Omental fat pad (tissue), 4 donors: ENCODE results near the gene OPRD1. TPM values are rescaled to one million over a fixed set of nuclear protein-coding genes. Genes with fewer than 3 reads are reported as not detected.

ENCODE experiments used
- ATAC-seq: fragments of 150-250 bp; one replicate; pipeline ENCODE4 v1.9.1; 2016; ENCODE audit warnings: mild to moderate bottlenecking, moderate library complexity; ENCODE audit not compliant: low FRiP score
- DNase-seq: peaks from one replicate; pipeline ENCODE4 v3.0.0-alpha.2; 2019; ENCODE audit warnings: low spot score
- CTCF ChIP-seq, 3 donors: fragments of 450-650 bp; IDR thresholded peaks; one replicate each; pipeline ENCODE4 v1.5.1; 2016 to 2017; ENCODE audit warnings: antibody characterized with exemption in 3 of 3, mild to moderate bottlenecking in 3 of 3, moderate library complexity in 2 of 3
- total RNA-seq, 4 donors: library from RNA; depleted of rRNA; stranded (reverse); fragments of >200 nt; gene quantifications; one replicate each; pipeline ENCODE4 v1.1.0, GENCODE V29; 2016

Gene OPRD1
- total RNA-seq, 4 donors from 2014 or later, result not detected

- no peak for ATAC-seq
- DNase-seq, result no peak
- TF ChIP-seq CTCF (IDR thresholded peaks at IDR 0.05), result no peak
Observed at GRCh38 chr1:28890836-28891235, 78.9 kb downstream of the OPRD1 start.

GRCh38 chr1:28891256-28891655, 79.3 kb downstream of the OPRD1 start:
- no peak for ATAC-seq
- no peak for TF ChIP-seq CTCF (IDR thresholded peaks at IDR 0.05)
- no peak for DNase-seq

DNA sequence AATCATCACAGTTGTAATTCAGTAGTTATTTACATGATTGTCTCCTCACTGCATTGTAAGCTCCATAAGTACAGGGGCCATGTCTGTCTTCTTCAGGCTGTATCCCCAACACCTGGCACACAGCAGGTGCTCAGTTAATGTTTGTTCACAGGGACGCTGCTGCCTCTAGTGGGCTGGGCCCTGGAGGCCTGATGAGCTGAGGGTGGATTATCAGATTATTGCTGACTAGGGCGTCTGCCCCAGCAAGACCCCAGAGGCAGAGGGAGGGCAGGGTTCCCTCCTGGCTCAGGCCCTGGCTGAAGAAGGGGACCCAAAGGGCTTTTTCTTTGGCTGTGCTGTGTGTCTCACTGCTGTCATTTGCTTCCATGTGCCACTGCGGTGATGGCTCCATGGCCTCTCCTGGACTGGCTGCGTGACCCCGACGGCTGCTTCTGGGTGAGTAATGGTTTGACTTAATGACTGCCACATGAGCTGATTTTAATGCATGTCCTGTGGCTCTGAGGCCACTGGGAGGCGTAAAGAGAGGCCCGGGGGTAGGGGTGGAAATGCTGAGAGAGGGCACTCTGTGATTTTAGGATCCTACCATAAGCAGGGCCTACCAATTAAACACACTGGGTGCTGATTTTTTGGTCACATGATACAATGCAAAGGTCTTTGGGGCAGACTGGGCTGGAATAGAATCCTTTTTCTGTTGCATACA, 81.6 kb downstream of the OPRD1 start:
- TF ChIP-seq CTCF (IDR thresholded peaks at IDR 0.05), result no peak
- DNase-seq, result no peak
- no peak for ATAC-seq

DNA sequence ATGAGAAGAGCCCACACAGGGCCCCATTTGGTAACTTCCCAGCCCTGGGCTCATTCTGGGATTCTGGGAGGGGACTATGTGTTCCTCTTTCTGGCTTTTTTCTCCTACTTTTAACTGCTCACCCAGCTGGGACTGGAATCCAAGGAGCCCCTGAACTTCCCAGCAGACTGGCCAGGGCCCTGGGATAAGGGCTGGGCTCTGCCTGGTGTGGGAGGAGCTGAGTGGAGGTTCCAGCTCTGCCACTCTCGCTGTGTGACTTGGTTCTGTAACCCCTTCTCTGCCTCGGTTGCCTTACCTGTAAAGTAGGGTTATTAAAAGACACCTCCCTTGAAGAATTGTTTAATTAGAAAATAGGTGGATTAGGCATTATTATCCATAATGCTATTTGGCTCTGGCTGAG, 82.8 kb downstream of the OPRD1 start:
- ATAC-seq (no peak), DNase-seq (no peak)
- TF ChIP-seq CTCF (IDR thresholded peaks at IDR 0.05), result no peak

- ATAC-seq (peak; percentile 53), DNase-seq (no peak)
- TF ChIP-seq CTCF (IDR thresholded peaks at IDR 0.05), result no peak
Observed at GRCh38 chr1:28895896-28896608, 84.1 kb downstream of the OPRD1 start.

- TF ChIP-seq CTCF (IDR thresholded peaks at IDR 0.05), result no peak
- ATAC-seq (no peak), DNase-seq (no peak)
Observed at GRCh38 chr1:28896609-28896986, 84.6 kb downstream of the OPRD1 start.

GRCh38 chr1:28897789-28898188, 85.8 kb downstream of the OPRD1 start:
- DNase-seq (no peak), ATAC-seq (no peak)
- no peak for TF ChIP-seq CTCF (IDR thresholded peaks at IDR 0.05)
